Activated naive CD4-positive, alpha-beta T cell (primary cell): ENCODE measurements around the gene ADAMTS12.
"Not testable (repeated sequence)": the region's sequence is repeated elsewhere in the genome, so short reads cannot be mapped to it uniquely, and the experiment has no call there.

ENCODE experiments used
- DNase-seq, 4 experiments: peaks; one replicate each; lab custom pipeline; 2025; lab: John Stamatoyannopoulos, UW

ADAMTS12 gene

DNA sequence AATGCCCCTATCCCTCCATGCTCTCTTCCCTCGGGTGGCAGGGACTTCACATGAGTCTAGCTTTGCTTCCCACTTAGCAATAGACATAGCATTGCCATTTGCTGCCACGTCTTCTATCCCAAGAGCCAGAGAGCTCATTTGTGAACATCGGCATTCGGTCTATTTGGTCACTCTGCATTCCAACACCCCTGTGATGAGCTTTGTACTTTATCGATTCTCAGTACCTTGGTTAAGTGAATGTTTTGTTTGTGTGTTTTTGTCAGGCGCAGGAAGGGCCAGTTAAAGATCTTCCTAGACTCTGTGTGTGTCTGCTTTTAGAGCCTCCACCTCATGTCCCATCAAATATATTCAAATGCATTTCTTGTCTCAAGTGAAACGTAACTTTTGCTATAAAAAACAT lies 309.4 kb downstream of the ADAMTS12 start:
- DNase-seq: no peak

DNA sequence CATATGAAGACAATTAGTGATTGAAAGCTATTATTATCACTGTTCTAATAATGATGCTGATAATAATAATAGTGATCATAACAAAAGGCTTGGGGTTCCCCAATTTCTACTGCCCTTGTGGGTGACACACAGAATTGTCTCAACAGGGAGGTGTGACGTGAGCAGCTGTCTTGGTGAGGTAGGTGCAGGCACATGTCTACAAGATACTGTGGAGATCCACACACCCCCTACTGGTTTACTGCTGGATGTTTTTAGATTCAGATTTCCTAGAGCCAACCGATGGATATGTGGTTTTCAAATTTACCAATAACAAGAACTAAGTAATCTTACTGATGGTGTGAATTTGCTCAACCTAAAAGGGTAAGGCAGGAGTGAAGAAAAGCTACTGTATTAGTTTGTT lies 312.0 kb downstream of the ADAMTS12 start:
- no peak for DNase-seq

DNA sequence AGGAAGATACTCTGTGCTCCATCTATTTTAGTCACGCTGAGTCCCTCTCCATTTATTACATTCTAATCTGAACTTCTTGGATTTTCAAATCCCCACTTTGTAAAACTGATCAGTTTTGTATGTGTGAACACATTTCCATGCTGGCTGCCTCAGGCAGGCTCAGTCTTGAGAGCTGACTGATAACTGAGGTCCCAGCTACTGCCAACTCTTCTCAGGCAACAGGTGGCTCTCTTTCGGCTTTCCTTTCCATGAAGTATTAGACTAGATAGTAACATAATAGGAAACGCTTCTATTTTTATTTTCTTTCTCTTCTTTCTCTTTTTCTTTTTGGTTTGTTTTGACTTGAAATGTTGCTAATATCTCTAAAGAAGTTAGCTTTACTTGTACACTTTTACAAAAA lies 312.6 kb downstream of the ADAMTS12 start:
- no peak for DNase-seq

DNA sequence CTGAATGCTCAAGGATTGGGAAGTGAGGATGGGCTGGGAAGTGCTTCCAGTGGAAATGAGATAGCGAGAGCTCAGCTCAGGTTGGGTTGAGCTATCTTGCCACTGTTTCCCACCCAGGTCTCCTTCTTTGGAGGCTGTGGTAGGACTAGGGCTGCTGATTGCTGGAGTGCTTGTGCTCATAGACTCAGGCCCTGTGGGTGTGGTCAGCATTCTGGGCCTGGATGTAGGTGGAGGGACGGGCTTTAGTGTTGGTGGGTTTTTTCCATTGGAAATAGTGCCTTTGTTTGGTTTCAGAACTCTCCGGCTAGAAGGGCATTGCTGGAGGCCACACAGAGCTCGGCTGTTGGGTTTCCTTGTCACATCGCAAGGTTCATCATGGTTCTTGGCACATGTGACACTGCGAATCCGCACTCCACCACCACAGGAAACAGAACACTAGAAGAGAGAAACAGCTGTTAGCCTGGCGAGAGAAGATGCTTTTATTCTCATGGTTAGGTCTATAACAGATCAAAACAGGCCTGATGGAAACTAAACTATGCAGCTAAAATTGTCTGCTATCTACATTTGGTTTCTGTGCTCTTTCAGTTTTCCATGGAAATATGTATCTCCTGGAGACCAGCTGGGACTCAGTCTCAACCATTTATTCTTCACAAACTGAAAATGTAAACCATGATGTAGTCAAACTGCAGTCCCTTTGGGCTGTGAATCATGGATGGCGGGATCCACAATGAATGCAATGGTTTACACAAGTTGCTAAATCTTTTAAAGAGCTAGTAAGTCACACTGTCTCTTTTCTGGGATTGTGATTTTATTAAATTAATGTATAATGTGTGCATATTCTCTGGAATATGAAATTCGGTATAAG lies 314.8 kb downstream of the ADAMTS12 start:
- no peak for DNase-seq

DNA sequence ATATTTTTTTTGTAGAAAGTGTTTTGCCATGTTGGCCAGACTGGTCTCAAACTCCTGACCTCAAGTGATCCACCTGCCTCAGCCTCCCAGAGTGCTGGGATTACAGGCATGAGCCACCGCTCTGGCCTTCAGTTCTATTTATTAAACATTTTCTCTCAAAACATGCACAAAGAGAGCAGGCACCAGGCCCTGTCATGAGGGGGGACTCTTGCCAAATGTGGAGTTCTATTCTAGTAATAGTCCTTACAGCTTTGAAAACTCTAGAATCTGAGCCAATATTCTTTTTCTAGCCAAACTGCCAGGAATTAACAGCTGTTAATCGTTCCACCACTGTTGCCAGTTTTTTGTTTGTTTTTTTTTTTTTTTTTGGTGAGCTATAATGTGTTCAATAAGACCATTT lies 326.5 kb downstream of the ADAMTS12 start:
- no peak for DNase-seq

DNA sequence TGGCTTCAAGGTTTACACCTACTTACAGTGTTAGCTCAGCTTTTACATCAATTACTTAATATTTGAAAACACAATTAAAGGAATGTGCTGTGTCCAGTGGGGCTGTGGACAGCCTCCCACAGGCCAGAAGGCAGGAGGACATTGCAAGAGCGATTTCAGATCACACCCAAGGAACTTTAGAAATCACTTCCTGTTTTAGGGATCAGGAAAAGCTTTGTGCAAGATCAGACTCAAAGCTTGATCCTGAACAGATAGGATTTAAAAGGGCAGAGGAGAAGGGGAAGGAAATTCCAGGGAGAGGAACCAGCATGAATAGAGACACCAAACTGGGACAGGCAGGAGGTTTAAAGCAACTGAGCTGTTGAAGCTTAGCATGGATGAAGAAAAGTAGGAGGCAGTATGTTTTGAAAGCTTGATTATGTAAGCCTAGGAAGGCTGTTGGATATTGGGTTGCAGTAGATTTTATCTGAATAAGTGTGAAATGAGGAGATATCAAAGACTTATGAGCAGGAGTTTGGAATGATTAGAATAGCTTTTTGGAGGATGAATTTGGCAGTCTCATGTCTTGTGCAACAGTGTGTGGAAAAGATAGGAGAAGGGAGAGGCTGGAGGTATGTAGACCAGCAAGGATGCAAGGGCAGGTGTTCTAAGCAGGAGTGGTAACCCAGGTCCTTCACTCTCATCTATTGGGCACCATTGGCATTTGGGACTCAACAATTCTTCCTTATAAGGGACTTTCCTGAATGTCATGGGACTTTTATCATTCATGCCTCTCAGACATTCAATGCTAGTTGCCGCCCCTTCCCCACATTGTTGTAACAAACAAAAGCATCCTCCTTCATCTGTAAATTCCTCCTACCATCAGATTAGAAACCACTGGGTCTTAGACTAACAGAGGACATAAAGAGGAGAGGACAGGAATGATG lies 327.5 kb downstream of the ADAMTS12 start:
- no peak for DNase-seq

DNA sequence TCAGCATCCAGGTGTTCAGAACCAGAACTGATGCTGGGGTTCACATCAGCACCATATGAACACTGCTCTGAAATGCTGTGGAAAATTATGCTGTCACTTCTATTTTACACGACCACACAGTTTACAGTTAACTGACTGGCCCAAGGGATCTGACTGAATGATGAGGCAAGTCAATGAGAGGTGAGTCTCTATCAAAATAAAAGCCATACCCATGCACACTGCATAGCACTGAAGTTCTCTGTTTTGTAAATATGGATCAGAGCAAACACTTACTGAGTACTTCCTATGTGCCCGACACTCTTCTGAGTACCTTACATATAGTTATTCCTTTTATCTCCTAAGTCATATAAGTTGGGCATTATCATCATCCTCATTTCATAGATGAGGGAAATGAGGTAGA lies 328.3 kb downstream of the ADAMTS12 start:
- DNase-seq: no peak

DNA sequence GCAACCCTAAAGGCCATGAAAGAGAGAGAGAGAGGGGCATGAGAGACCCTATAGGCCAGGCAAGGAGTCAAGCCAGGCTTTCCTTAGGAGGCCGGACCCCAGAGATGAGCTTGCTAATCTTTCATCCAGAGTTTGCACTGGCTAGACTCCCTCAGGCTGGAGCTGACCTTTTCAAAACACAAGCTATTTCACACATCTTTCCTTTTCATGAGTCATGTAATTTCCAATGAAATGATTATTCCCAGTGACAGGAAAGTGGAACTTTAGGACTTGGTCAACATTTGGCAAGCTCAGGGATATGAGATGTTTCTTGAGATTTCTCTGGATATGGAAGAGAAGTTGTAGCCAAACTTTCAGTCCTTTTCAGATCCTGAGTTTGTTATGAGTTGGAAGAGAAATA lies 333.3 kb downstream of the ADAMTS12 start:
- DNase-seq: no peak

DNA sequence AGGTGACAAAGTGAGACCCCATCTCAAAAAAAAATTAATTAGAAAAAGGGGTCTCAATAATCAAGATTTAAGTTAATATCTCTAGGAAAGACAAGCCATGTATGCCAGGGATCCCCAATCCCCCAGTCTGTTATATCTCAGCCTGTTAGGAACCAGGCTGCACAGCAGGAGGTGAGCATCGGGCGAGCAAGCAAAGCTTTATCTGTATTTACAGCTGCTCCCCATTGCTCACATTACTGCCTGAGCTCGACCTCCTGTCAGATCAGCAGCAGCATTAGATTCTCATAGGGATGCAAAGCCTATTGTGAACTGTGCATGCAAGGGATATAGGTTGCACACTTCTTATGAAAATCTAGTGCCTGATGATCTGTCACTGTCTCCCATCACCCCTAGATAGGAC lies 334.2 kb downstream of the ADAMTS12 start:
- no peak for DNase-seq

DNA sequence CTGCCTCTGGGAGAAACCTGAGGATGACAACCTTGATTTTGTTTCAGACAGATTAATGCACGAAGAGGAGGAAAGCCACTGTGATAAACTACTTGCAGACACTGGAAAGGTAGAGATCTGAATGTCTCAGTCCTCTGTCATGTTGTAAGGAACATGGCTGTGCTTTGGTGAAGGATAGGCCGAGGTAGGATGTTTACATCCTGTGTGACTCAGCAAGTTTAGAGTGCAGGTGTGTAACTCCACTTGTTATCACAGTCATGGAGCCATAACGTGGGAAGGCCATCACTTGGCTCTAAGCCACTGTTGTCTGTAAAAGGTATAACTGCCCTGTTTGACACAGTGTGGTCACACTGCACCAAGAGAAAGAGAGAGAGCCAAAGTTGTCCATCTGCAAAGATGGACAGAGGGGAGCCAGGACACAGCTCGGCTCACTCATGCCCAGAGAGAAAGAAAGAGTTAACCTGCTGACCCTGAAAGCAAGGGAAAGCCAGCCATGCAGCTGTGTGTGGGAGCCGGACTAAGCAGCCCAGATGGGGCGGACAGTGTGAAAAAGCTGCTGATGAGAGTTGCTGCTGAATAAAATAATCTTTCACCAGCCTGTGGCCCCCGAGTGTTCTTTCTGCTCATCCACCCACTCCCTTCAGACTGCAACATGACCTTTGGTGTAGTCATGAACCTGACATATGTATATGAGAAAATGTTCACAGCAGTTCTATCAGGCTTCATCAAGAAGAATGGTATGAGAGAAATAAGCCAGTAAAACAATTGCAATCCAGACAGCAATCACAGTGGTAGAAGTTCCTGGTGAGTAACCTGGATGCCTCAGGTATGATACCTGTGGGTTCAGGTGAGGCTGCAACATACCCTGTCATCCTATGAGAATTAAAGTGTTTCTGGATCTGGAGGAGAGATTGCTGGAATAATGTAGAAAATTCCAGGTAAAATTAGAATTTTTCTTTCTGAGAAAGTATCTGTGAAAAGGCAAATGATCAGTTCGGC lies 335.2 kb downstream of the ADAMTS12 start:
- no peak for DNase-seq

DNA sequence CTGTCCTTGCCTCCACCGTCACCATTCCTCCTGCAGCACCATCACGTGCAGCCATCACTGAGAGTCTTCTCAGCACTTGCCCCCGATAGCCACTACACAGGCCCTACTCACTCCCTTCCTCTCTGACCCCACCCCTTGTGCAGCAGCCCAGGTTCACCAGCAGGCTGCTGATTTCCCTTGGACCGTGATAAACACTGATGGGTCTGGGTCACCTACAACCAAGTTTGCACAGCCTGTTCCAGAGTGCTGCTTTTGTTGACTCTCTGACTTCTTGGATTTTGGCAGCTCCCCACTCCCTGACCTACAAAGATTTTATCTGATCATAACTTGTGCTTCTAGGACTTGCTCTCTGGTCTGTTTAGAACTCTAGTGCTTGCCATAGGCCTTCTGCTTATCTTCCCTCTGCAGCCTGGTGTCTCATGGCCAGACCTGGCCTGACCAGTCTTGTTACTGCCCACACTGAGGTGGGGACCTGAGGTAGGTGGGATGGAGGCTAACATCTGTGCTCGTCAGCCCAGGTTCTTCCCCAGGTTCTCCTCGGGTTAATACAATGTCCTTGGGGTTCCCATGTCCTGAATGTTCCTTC lies 341.7 kb downstream of the ADAMTS12 start:
- no peak for DNase-seq

DNA sequence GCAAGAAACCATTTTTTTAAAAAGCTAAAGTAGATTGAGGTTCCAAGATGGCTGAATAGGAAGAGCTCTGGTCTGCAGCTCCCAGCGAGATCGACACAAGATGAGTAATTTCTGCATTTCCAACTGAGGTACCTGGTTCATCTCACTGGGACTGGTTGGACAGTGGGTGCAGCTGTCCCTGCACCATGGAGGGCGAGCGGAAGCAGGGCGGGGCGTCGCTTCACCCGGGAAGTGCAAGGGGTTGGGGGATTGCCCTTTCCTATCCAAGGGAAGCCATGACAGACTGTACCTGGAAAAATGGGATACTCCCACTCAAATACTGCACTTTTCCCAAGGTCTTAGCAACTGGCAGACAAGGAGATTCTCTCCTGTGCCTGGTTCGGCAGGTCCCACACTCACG lies 352.0 kb downstream of the ADAMTS12 start:
- not testable (repeated sequence) for DNase-seq

DNA sequence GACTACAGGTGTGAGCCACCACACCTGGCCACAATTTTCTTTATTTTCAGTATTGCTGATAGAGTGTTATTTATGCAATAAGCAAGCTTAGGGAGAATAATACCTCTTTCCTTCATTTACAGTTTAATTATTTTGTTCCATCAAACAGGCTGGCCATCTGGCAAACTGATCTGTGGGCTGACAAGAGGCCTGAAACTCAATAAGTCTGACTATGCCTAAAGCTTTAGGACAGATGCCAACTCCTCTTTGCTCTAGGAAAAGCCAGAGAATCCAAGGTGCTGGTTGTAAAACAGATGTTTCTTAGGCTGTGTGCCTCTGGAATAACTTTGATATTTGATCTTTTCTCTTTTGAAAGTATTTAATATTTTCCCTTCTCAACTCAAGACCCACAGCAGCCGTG lies 352.6 kb downstream of the ADAMTS12 start:
- no peak for DNase-seq

DNA sequence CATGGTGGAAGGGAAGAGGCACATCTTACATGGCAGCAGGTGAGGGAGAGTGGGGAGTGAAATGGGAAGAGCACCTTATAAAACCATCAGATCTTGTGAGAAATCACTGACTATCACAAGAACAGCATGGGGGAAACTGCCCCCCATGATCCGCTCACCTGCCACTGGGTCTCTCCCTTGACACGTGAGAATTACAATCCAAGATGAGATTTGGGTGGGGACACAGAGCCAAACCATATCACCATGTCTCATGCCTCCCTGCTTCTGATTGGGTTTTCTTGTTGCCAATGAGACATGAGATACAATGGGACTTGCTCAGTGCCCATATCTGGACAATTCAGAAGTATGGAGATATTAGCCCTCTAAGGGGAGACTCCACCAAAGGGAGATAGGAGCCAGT lies 353.6 kb downstream of the ADAMTS12 start:
- DNase-seq: no peak

DNA sequence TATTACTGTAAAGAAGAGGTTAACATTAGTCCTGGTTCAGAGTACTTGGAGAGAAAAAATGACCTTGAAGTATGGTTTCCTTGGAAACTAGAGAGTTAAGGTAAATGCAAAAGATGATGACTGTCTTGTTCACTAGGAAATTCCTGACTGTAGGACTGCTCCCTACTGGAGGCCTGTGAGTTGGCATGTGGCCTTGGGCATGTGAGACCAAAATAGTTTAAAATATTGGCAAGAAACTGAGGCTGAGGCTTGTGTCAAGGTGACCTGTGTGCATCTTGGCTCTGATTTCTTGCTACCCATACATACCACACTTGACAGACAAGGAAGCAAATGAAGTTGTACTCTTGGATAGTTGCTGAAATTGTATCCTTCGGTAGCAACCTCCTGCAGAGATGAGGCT lies 354.6 kb downstream of the ADAMTS12 start:
- no peak for DNase-seq

DNA sequence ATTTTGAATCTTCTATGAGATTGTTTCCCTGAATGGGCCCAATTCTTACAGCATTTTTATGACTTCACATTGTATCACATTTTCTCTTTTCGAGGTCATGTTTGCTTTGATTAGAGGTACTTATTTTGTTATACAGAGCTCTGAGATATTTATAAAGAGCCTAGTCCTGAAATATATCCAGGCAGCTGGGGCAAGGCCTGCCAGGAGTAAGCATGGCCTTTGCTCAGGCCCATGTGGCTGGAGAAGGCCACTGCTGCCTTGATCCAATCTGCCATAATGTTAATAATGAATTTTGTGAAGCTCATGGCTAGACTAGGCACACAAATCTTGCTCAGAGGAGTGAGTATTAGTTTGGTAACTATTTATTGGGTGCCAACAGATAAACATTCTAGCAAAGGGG lies 355.0 kb downstream of the ADAMTS12 start:
- DNase-seq: no peak

DNA sequence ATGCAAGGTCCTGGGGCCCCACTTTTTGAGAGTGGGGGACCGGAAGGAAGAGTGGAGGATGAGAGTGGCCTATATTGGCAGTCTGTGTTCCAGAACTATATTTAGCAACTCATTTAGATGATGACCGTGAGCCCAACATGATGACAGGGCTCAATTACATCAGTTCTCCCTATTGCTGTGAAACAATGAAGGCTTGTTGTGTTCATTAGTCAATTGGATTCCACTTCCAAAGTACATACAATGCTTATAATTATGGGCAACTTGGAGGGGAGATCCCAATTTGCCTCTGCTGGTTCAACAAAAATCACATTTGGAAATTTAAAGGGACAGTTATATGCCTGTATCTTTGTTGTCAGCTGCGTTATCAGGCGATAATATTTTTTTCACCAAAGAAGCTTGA lies 360.0 kb downstream of the ADAMTS12 start:
- no peak for DNase-seq

DNA sequence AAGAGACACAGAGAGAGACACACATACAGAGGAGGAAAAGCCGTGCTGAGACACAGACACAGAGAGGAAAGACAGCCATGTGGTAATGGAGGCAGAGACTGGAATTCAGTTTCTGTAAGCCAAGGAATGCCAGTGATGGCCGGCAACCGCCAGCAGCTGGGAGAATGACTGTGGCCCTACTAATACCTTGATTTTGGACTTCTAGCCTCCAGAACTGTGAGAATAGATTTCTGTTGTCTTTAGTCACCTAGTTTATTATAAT lies 360.8 kb downstream of the ADAMTS12 start:
- DNase-seq: no peak

DNA sequence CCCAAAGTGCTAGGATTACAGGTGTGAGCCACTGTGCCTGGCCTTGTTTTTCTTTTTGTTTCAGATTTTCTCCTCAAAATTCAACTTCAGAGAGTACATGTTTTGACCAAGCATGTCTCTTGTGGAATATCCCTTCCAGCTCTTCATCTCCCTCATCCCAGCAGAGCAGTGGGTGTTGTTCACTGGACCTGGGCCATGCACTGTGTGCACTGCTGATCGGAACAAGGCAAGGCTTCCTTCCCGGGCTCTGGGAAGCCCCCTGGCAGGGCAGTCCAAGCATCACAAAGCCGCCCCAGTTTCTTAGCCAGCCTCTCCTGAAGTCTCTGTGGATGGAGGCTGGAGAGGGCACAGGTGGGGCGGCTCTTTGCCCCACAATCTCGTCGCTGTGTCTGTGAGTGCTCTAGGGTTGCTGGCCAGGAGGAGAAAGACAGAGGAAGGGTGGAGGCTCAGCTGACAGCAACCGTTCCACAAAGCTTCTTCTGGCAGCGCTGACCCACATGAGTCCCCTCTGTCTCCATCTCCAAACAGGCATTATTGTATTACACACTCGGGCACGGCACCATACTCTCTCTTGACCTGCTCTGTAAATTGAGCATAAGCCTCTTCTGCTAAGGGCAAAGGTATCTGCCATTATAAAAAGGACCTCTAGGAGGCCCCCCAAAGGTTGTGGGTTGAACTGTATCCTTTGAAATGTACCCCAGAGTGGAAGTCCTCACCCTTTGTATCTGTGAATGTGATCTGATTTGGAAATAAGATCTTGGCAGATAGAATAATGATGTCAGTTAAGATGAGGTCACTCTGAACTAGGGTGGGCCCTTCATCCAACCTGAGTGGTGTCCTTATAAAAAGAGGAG lies 361.4 kb downstream of the ADAMTS12 start:
- no peak for DNase-seq

DNA sequence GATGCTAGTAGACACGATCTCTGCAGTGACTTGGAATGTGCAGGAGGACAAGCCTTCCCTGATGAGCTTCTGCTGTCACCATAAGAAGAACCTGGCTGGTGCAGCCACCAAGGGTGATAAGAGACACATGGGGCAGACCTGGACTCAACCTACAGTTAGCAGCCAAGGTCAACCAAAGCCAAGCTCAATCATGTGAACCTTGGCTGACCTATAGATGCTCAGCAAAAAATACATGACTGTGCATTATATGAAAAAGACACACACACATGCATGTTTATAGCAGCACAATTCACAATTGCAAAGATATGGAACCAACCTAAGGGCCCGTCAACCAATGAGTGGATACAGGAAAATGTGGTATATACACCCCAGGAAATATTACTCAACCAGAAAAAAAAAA lies 364.1 kb downstream of the ADAMTS12 start:
- DNase-seq: no peak

DNA sequence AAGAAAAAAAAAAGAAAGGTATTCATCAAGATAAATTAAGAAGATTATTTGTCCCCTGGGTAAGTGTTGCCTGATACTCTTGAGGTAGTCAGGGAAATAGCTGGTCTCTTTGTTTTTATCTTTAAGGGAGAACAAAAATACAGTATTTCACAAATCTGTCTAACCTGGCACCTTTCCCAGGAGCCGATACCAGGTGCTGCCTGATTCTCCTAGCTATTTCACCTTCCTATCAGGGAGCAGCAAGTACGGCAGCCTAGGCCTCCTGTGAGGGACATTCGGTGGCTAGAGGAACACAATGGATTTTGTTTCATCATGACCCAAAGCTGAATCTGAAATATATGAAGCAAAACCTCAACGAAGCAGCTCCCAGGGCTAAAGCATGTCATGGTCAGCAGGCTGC lies 365.0 kb downstream of the ADAMTS12 start:
- DNase-seq: no peak
